ENCODE results near the gene PALLD. TPM values are rescaled to one million over a fixed set of nuclear protein-coding genes. Genes with fewer than 3 reads are reported as not detected.

Gene PALLD
- total and polyA plus RNA-seq, 2 of the 13 experiments (the other 11 are each of a cell fraction or from before 2014, with no cell fraction given) = 0.50 to 1.5 TPM

DNA sequence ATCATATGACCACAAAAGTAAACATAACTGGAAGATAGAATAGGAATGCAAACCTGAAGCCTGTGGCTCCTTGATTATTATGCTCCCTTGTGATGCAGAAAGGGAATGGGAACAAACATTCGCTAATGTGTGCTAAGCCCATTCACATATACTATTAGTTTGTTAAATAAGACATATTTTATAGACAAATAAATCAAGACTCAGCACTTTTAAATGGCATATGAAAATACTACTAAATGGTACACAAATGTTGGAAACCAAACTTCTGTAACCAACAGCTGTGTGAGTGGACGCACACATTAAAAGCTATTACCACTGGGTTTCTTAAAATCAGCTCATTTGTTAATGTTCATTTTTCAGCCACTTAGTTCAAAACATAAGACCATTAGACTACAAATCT, 417.2 kb downstream of the PALLD start (continued):
- no peak for TF ChIP-seq ATF4 (CRISPR knock-in tag; IDR thresholded peaks at IDR 0.05)
- no peak for TF ChIP-seq ZNF570 (CRISPR knock-in tag; IDR thresholded peaks at IDR 0.05; ENCODE audit: borderline replicate concordance)

DNA sequence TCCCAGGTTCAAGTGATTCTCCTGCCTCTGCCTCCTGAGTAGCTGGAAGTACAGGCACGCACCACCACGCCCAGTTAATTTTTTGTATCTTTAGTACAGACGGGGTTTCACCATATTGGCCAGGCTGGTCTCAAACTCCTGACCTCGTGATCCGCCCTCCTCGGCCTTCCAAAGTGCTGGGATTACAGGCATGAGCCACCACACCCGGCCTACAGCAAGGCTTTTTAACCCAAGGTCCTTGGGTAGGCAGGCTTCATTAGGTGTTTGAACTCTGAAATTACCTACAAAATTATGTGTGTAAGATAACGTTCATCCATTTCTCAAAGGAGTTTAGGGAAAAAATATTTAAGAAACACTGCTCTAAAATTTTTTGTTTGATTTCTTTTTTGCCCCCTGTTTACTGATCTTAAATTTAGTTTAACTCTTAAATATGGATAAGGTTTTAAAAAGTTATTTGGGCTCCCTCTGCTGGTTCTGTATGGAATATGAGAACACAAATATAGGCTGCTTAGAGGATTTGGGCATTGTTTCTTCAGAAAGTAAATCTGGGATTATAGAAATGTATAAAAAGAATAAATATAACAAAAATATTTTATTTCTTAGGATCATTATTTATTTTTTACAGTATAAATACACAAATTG, 420.4 kb downstream of the PALLD start:
- ATAC-seq = no peak
- no peaks in the 10 kb centered on the region for H3K79me2 ChIP-seq (ENCODE audit: insufficient read depth, low read length)
- no peaks in the 10 kb centered on the region for H4K20me1 ChIP-seq (ENCODE audit: insufficient read depth, low read length)
- no peak overlapping the region for H3K4me3 ChIP-seq (replicated peaks in 1 of 3; ENCODE audit: insufficient read depth in 1 of 3, low read depth in 2 of 3, low read length in 3 of 3)
- no peaks in the 10 kb centered on the region for H3K36me3 ChIP-seq (replicated peaks in 1 of 2; ENCODE audit: control insufficient read depth in 1 of 2, insufficient read depth in 2 of 2, low read length in 2 of 2)
- ChIA-PET CTCF (ENCODE audit: low intra/inter-chr PET ratio, low total read pairs) (interaction anchor here (1.1 to 1.6 kb wide), 3 partner anchors 207 to 733 kb away, joined by 3 to 14 read pairs (median 6); no protein-coding TSS in a partner anchor), POLR2A (no interaction called here)
- no peak overlapping the region for H2AFZ ChIP-seq (ENCODE audit: low read length)
- H3K9me3 ChIP-seq (ENCODE audit: low read length) = no peaks in the 10 kb centered on the region
- H3K9ac ChIP-seq (ENCODE audit: insufficient read depth, low read depth, low read length) = no peak overlapping the region
- H3K4me2 ChIP-seq (ENCODE audit: low read depth, low read length) = no peak overlapping the region
- H3K27ac ChIP-seq (ENCODE audit: extremely low read length, insufficient read depth, low read length) = no peak overlapping the region
- H3K27me3 ChIP-seq (ENCODE audit: control insufficient read depth in 1 of 2, insufficient read depth in 2 of 2, low read length in 2 of 2) = no peaks in the 10 kb centered on the region
- in situ Hi-C loops (cut with HindIII; ENCODE audit: extremely low pct_ligation_motif_present, low pct_unique_long_range_greater_than_20kb) = loop anchor here (10.0 to 25.0 kb wide), 3 partner anchors 202 to 730 kb away; no protein-coding TSS in a partner anchor
- intact Hi-C loops (cut with micrococcal nuclease; ENCODE audit: unreplicated experiment) = loop anchor here (1.0 to 5.0 kb wide), 4 partner anchors 85 to 403 kb away; no protein-coding TSS in a partner anchor
- H3K4me1 ChIP-seq (ENCODE audit: insufficient read depth, low read length) = peaks cover 14% of the 10 kb centered on the region
- no peak for FAIRE-seq
- 77% methylated on average over 8 of the region's 8 CpGs for WGBS (ENCODE audit: low lambda C conversion rate)
- BruUV-seq (replicated peaks) = no TSS peak
- DNase-seq (ENCODE audit: low spot score) = peak; percentile 14
- no peak for TF ChIP-seq ZFP37 (CRISPR knock-in tag; IDR thresholded peaks at IDR 0.05; ENCODE audit: borderline replicate concordance)
- no peak for TF ChIP-seq ZNF30 (CRISPR knock-in tag; IDR thresholded peaks at IDR 0.05)
- TF ChIP-seq ZNF383 (CRISPR knock-in tag; IDR thresholded peaks at IDR 0.05; ENCODE audit: borderline replicate concordance) = no peak
- TF ChIP-seq, protein P1, sequence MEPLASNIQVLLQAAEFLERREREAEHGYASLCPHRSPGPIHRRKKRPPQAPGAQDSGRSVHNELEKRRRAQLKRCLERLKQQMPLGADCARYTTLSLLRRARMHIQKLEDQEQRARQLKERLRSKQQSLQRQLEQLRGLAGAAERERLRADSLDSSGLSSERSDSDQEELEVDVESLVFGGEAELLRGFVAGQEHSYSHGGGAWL (CRISPR knock-in tag; IDR thresholded peaks at IDR 0.05) = no peak
- TF ChIP-seq STAG1 (CRISPR knock-in tag; IDR thresholded peaks at IDR 0.05) = peak; percentile 61
- no peak for TF ChIP-seq SSRP1 (CRISPR knock-in tag; IDR thresholded peaks at IDR 0.05)
- TF ChIP-seq, protein P2, sequence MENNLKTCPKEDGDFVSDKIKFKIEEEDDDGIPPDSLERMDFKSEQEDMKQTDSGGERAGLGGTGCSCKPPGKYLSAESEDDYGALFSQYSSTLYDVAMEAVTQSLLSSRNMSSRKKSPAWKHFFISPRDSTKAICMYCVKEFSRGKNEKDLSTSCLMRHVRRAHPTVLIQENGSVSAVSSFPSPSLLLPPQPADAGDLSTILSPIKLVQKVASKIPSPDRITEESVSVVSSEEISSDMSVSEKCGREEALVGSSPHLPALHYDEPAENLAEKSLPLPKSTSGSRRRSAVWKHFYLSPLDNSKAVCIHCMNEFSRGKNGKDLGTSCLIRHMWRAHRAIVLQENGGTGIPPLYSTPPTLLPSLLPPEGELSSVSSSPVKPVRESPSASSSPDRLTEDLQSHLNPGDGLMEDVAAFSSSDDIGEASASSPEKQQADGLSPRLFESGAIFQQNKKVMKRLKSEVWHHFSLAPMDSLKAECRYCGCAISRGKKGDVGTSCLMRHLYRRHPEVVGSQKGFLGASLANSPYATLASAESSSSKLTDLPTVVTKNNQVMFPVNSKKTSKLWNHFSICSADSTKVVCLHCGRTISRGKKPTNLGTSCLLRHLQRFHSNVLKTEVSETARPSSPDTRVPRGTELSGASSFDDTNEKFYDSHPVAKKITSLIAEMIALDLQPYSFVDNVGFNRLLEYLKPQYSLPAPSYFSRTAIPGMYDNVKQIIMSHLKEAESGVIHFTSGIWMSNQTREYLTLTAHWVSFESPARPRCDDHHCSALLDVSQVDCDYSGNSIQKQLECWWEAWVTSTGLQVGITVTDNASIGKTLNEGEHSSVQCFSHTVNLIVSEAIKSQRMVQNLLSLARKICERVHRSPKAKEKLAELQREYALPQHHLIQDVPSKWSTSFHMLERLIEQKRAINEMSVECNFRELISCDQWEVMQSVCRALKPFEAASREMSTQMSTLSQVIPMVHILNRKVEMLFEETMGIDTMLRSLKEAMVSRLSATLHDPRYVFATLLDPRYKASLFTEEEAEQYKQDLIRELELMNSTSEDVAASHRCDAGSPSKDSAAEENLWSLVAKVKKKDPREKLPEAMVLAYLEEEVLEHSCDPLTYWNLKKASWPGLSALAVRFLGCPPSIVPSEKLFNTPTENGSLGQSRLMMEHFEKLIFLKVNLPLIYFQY (CRISPR knock-in tag; IDR thresholded peaks at IDR 0.05; ENCODE audit: borderline replicate concordance) = no peak
- TF ChIP-seq ZNF550 (CRISPR knock-in tag; IDR thresholded peaks at IDR 0.05; ENCODE audit: borderline replicate concordance) = no peak
- no peak for TF ChIP-seq PHF20 (CRISPR knock-in tag; IDR thresholded peaks at IDR 0.05)
- no peak for TF ChIP-seq CC2D1A (CRISPR knock-in tag; IDR thresholded peaks at IDR 0.05)
- no peak for TF ChIP-seq TCF12 (IDR thresholded peaks at IDR 0.05)
- no peak for TF ChIP-seq TCF12 (CRISPR knock-in tag; IDR thresholded peaks at IDR 0.05)
- TF ChIP-seq TFDP1 (CRISPR knock-in tag; IDR thresholded peaks at IDR 0.05; ENCODE audit: borderline replicate concordance) = no peak
- TF ChIP-seq, protein P3, sequence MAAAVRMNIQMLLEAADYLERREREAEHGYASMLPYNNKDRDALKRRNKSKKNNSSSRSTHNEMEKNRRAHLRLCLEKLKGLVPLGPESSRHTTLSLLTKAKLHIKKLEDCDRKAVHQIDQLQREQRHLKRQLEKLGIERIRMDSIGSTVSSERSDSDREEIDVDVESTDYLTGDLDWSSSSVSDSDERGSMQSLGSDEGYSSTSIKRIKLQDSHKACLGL (CRISPR knock-in tag; IDR thresholded peaks at IDR 0.05) = no peak
